NT2/D1 (cell line): Measurements from ENCODE around the gene TBC1D22B.

Experiments used
- SUZ12 ChIP-seq: IDR thresholded peaks from 2 replicates; pipeline ENCODE4 v1.6.1; 2011; ENCODE audit not compliant: insufficient read length, insufficient read depth; ENCODE audit errors: extremely low read depth
- ZNF274 ChIP-seq: IDR thresholded peaks from 2 replicates; pipeline ENCODE4 v1.6.1; 2011; ENCODE audit warnings: mild to moderate bottlenecking, low read depth, low read length

DNA sequence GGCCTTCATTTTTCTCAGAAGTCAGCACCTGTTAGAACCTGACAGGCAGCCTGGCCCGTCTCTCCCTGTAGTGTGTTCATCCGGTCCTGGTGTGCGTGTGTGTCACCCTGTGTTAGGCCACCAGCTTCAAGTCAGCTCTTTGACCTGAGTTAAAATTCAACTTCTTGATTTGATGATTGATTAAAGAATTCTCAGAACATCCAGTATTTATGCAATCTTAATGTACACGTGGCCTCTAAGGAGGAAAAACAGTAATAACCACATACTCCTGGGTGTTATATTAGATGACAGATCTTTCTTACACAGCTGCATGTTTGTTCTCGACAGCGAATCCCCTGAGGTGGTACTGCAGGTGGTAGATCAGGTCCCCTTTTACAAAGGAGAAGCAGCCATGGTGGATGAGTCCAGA, 19.4 kb downstream of the TBC1D22B start:
- TF ChIP-seq SUZ12, result no peak
- no peak for TF ChIP-seq ZNF274
